ENCODE measurements around the gene ANKMY1. TPM values are rescaled to one million over a fixed set of nuclear protein-coding genes. Genes with fewer than 3 reads are reported as not detected.

Gene ANKMY1
- total RNA-seq, 4 donors from 2014 or later = 15.1 to 64.0 (median 27.5) TPM

DNA sequence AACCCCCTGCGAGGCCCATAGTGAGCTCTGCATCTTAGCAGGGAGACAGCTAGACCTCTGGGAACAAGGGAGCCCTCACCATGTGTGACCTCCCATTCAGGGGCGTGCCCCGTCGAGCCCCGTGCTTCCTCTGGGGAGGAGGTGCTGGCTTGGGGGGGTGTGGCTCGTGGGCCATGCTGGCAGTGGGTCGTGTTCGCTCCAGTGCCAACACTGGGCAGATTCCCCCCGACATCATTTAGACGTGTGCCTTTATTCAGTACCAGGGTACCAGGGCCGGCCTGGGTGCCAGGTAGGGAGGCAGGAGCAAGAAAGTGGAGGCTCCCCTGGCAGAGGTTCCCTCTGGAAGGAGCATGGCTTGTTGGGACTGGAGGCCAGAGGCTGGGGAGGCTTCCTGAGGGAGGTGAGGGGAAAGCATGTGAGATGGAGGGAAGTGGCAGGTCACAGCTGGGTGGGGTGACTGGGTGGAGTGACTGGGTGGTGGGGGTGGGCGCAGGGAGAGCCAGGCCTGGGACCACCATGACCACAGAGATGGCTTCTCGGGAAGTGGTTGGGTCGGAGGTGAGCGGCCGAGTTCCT is 107.2 kb downstream of the ANKMY1 start:
- Histone ChIP-seq H3K27ac (no peak overlapping the region), H3K4me1 (peaks cover 6 to 20% (median 14%) of the 10 kb centered on the region in 4 donors), H3K27me3 (peaks cover 51% of the 10 kb centered on the region), H3K36me3 (no peaks in the 10 kb centered on the region), H3K4me3 (no peak overlapping the region), H3K9me3 (no peaks in the 10 kb centered on the region)
- intact Hi-C loops (cut with DNase I; ENCODE audit: low total_unique reads) (no loop called here), in situ Hi-C loops (cut with MboI; ENCODE audit: low pct_ligation_motif_present in 1 of 4, low pct_unique_long_range_greater_than_20kb in 1 of 4, low sequenced_read_pairs in 3 of 4) (no loop called here)
- WGBS, 2 donors (ENCODE audit: low coverage in 1 of 2) = 61% methylated on average over 15 of the region's 16 CpGs; no CpG with 5 or more reads in 1 of the 2 donors
- no peak for TF ChIP-seq EP300 (IDR thresholded peaks at IDR 0.05; ENCODE audit: low read depth)
- TF ChIP-seq, protein P1, sequence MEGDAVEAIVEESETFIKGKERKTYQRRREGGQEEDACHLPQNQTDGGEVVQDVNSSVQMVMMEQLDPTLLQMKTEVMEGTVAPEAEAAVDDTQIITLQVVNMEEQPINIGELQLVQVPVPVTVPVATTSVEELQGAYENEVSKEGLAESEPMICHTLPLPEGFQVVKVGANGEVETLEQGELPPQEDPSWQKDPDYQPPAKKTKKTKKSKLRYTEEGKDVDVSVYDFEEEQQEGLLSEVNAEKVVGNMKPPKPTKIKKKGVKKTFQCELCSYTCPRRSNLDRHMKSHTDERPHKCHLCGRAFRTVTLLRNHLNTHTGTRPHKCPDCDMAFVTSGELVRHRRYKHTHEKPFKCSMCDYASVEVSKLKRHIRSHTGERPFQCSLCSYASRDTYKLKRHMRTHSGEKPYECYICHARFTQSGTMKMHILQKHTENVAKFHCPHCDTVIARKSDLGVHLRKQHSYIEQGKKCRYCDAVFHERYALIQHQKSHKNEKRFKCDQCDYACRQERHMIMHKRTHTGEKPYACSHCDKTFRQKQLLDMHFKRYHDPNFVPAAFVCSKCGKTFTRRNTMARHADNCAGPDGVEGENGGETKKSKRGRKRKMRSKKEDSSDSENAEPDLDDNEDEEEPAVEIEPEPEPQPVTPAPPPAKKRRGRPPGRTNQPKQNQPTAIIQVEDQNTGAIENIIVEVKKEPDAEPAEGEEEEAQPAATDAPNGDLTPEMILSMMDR (IDR thresholded peaks at IDR 0.05) = no peak
- no peak for TF ChIP-seq POLR2A (IDR thresholded peaks at IDR 0.05)
- no peak for TF ChIP-seq POLR2AphosphoS5 (IDR thresholded peaks at IDR 0.05)
- no peak for DNase-seq

GRCh38 chr2:240449764-240450531 is 107.8 kb downstream of the ANKMY1 start:
- intact Hi-C loops (cut with DNase I; ENCODE audit: low total_unique reads) (no loop called here), in situ Hi-C loops (cut with MboI; ENCODE audit: low pct_ligation_motif_present in 1 of 4, low pct_unique_long_range_greater_than_20kb in 1 of 4, low sequenced_read_pairs in 3 of 4) (loop anchor here in 1 of 4 donors (25.0 kb wide), 1 partner anchor 213 kb away; no protein-coding TSS in a partner anchor)
- H3K27ac ChIP-seq = no peak overlapping the region
- DNase-seq = no peak
- TF ChIP-seq, protein P1 (IDR thresholded peaks at IDR 0.05) = no peak
- TF ChIP-seq POLR2AphosphoS5 (IDR thresholded peaks at IDR 0.05) (no peak), POLR2A (IDR thresholded peaks at IDR 0.05) (no peak), EP300 (IDR thresholded peaks at IDR 0.05; ENCODE audit: low read depth) (no peak)
- 58 to 70% methylated on average over 11 to 22 of the region's 22 CpGs for WGBS, 2 donors (ENCODE audit: low coverage in 1 of 2)
- peaks cover 6 to 18% (median 12%) of the 10 kb centered on the region in 4 donors for H3K4me1 ChIP-seq
- H3K27me3 ChIP-seq = peaks cover 44% of the 10 kb centered on the region
- H3K4me3 ChIP-seq = no peak overlapping the region
- H3K36me3 ChIP-seq = no peaks in the 10 kb centered on the region
- no peaks in the 10 kb centered on the region for H3K9me3 ChIP-seq

DNA sequence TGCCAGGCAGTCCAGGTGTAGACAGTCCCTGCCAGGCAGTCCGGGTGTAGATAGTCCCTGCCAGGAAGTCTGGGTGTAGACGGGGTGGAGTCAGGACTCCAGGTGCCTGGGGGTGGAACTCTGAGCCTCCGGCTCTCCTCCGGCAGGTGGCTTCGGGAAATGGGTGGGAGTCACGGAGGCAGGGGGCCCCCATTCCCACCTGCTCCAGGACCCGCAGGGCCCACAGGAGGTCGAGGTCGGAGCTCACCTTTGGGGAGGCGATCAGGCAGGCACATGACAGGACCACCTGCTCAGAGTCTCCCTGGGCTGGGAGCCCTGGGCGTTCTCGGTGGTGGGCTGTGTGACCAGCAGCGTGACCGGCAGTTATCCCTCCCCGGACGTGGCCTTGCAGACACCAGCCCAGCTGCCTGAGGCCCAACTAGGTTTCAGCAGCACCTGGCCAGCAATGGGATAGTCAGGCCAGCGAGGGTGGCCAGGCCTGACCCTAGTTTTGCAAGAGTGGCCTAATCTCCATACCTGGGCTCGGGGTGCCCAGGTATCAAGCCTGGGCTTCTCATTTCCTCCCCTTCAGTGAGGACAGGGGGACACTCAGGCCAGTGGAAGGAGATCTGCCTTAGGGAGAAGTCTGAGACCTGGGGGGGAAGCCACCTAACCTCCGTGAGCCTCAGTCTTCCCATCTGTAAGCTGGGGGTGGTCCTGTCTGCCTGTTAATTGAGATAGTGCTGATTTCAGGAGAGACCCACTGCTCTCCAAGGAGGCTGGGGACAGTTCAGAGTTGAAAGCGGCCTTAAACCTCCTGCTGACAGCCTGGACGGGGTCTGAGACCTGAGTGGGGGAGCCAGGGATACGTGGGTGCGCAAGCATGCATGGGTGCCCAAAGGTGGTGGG is 109.2 kb downstream of the ANKMY1 start:
- no peak overlapping the region for H3K4me3 ChIP-seq
- in situ Hi-C loops (cut with MboI; ENCODE audit: low pct_ligation_motif_present in 1 of 4, low pct_unique_long_range_greater_than_20kb in 1 of 4, low sequenced_read_pairs in 3 of 4) (loop anchor here in 1 of 4 donors (25.0 kb wide), 1 partner anchor 211 kb away; no protein-coding TSS in a partner anchor), intact Hi-C loops (cut with DNase I; ENCODE audit: low total_unique reads) (no loop called here)
- peaks cover 31% of the 10 kb centered on the region for H3K27me3 ChIP-seq
- WGBS, 2 donors (ENCODE audit: low coverage in 1 of 2) = 81 to 93% methylated on average over 3 to 22 of the region's 23 CpGs
- no peaks in the 10 kb centered on the region for H3K9me3 ChIP-seq
- no peak for DNase-seq
- no peak overlapping the region for H3K27ac ChIP-seq
- H3K36me3 ChIP-seq = no peaks in the 10 kb centered on the region
- TF ChIP-seq, protein P1 (IDR thresholded peaks at IDR 0.05) = no peak
- TF ChIP-seq POLR2AphosphoS5 (IDR thresholded peaks at IDR 0.05) = no peak
- no peak for TF ChIP-seq EP300 (IDR thresholded peaks at IDR 0.05; ENCODE audit: low read depth)
- TF ChIP-seq POLR2A (IDR thresholded peaks at IDR 0.05) = no peak
- peaks cover 6 to 11% (median 10%) of the 10 kb centered on the region in 4 donors for H3K4me1 ChIP-seq
